ENCODE measurements around the gene RAB11FIP3.

Gene RAB11FIP3

GRCh38 chr16:537415-538335, 112.2 kb downstream of the RAB11FIP3 start:
- H3K36me3 ChIP-seq (ENCODE audit: control insufficient read depth in 2 of 2, insufficient read depth in 2 of 2, low read length in 2 of 2): peaks cover 3 to 5% of the 10 kb centered on the region in 2 donors
- no peaks in the 10 kb centered on the region for H3K9me3 ChIP-seq (ENCODE audit: control insufficient read depth in 2 of 2, low read length in 2 of 2)
- no peaks in the 10 kb centered on the region for H3K4me1 ChIP-seq (ENCODE audit: control insufficient read depth, insufficient read depth, low read length)
- H3K9ac ChIP-seq (ENCODE audit: low read length in 2 of 2): no peak overlapping the region
- H3K27me3 ChIP-seq (ENCODE audit: control insufficient read depth in 1 of 2, insufficient read depth in 2 of 2, low read length in 2 of 2): no peaks in the 10 kb centered on the region
- H3K27ac ChIP-seq (ENCODE audit: low read length): no peak overlapping the region
- H3K4me3 ChIP-seq (ENCODE audit: low read length in 2 of 2): no peak overlapping the region

GRCh38 chr16:539901-540530, 114.6 kb downstream of the RAB11FIP3 start:
- H3K27me3 ChIP-seq (ENCODE audit: control insufficient read depth in 1 of 2, insufficient read depth in 2 of 2, low read length in 2 of 2): no peaks in the 10 kb centered on the region
- no peak overlapping the region for H3K27ac ChIP-seq (ENCODE audit: low read length)
- H3K4me3 ChIP-seq (ENCODE audit: low read length in 2 of 2): no peak overlapping the region
- H3K9me3 ChIP-seq (ENCODE audit: control insufficient read depth in 2 of 2, low read length in 2 of 2): no peaks in the 10 kb centered on the region
- peaks cover 3 to 5% of the 10 kb centered on the region in 2 donors for H3K36me3 ChIP-seq (ENCODE audit: control insufficient read depth in 2 of 2, insufficient read depth in 2 of 2, low read length in 2 of 2)
- H3K9ac ChIP-seq (ENCODE audit: low read length in 2 of 2): no peak overlapping the region
- H3K4me1 ChIP-seq (ENCODE audit: control insufficient read depth, insufficient read depth, low read length): no peaks in the 10 kb centered on the region

- no peaks in the 10 kb centered on the region for H3K4me1 ChIP-seq (ENCODE audit: control insufficient read depth, insufficient read depth, low read length)
- H3K9me3 ChIP-seq (ENCODE audit: control insufficient read depth in 2 of 2, low read length in 2 of 2): no peaks in the 10 kb centered on the region
- no peak overlapping the region for H3K27ac ChIP-seq (ENCODE audit: low read length)
- H3K27me3 ChIP-seq (ENCODE audit: control insufficient read depth in 1 of 2, insufficient read depth in 2 of 2, low read length in 2 of 2): no peaks in the 10 kb centered on the region
- H3K4me3 ChIP-seq (ENCODE audit: low read length in 2 of 2): no peak overlapping the region
- no peak overlapping the region for H3K9ac ChIP-seq (ENCODE audit: low read length in 2 of 2)
- H3K36me3 ChIP-seq (ENCODE audit: control insufficient read depth in 2 of 2, insufficient read depth in 2 of 2, low read length in 2 of 2): peaks cover 3 to 5% of the 10 kb centered on the region in 2 donors
Measured at GRCh38 chr16:540645-541340, 115.3 kb downstream of the RAB11FIP3 start.

- H3K27me3 ChIP-seq (ENCODE audit: control insufficient read depth in 1 of 2, insufficient read depth in 2 of 2, low read length in 2 of 2): no peaks in the 10 kb centered on the region
- no peak overlapping the region for H3K9ac ChIP-seq (ENCODE audit: low read length in 2 of 2)
- H3K36me3 ChIP-seq (ENCODE audit: control insufficient read depth in 2 of 2, insufficient read depth in 2 of 2, low read length in 2 of 2): peaks cover 0 to 2% of the 10 kb centered on the region in 2 donors
- no peaks in the 10 kb centered on the region for H3K9me3 ChIP-seq (ENCODE audit: control insufficient read depth in 2 of 2, low read length in 2 of 2)
- no peaks in the 10 kb centered on the region for H3K4me1 ChIP-seq (ENCODE audit: control insufficient read depth, insufficient read depth, low read length)
- H3K4me3 ChIP-seq (ENCODE audit: low read length in 2 of 2): no peak overlapping the region
- H3K27ac ChIP-seq (ENCODE audit: low read length): no peak overlapping the region
Measured at GRCh38 chr16:543301-544164, 118.1 kb downstream of the RAB11FIP3 start.

- no peaks in the 10 kb centered on the region for H3K4me1 ChIP-seq (ENCODE audit: control insufficient read depth, insufficient read depth, low read length)
- no peak overlapping the region for H3K27ac ChIP-seq (ENCODE audit: low read length)
- no peak overlapping the region for H3K9ac ChIP-seq (ENCODE audit: low read length in 2 of 2)
- no peak overlapping the region for H3K4me3 ChIP-seq (ENCODE audit: low read length in 2 of 2)
- no peaks in the 10 kb centered on the region for H3K27me3 ChIP-seq (ENCODE audit: control insufficient read depth in 1 of 2, insufficient read depth in 2 of 2, low read length in 2 of 2)
- no peaks in the 10 kb centered on the region for H3K9me3 ChIP-seq (ENCODE audit: control insufficient read depth in 2 of 2, low read length in 2 of 2)
- H3K36me3 ChIP-seq (ENCODE audit: control insufficient read depth in 2 of 2, insufficient read depth in 2 of 2, low read length in 2 of 2): peaks cover 0 to 2% of the 10 kb centered on the region in 2 donors
Measured at GRCh38 chr16:544517-544916, 119.1 kb downstream of the RAB11FIP3 start.

- Histone ChIP-seq H3K9ac (ENCODE audit: low read length in 2 of 2) (no peak overlapping the region), H3K27ac (ENCODE audit: low read length) (no peak overlapping the region), H3K4me1 (ENCODE audit: control insufficient read depth, insufficient read depth, low read length) (no peaks in the 10 kb centered on the region), H3K27me3 (ENCODE audit: control insufficient read depth in 1 of 2, insufficient read depth in 2 of 2, low read length in 2 of 2) (no peaks in the 10 kb centered on the region), H3K4me3 (ENCODE audit: low read length in 2 of 2) (no peak overlapping the region), H3K36me3 (ENCODE audit: control insufficient read depth in 2 of 2, insufficient read depth in 2 of 2, low read length in 2 of 2) (peaks cover 0 to 5% of the 10 kb centered on the region in 2 donors), H3K9me3 (ENCODE audit: control insufficient read depth in 2 of 2, low read length in 2 of 2) (no peaks in the 10 kb centered on the region)
Measured at GRCh38 chr16:546909-547770, 121.7 kb downstream of the RAB11FIP3 start.

- Histone ChIP-seq H3K4me3 (ENCODE audit: low read length in 2 of 2) (no peak overlapping the region), H3K27ac (ENCODE audit: low read length) (no peak overlapping the region), H3K9ac (ENCODE audit: low read length in 2 of 2) (no peak overlapping the region), H3K9me3 (ENCODE audit: control insufficient read depth in 2 of 2, low read length in 2 of 2) (no peaks in the 10 kb centered on the region), H3K27me3 (ENCODE audit: control insufficient read depth in 1 of 2, insufficient read depth in 2 of 2, low read length in 2 of 2) (no peaks in the 10 kb centered on the region), H3K36me3 (ENCODE audit: control insufficient read depth in 2 of 2, insufficient read depth in 2 of 2, low read length in 2 of 2) (peaks cover 0 to 5% of the 10 kb centered on the region in 2 donors), H3K4me1 (ENCODE audit: control insufficient read depth, insufficient read depth, low read length) (no peaks in the 10 kb centered on the region)
Measured at GRCh38 chr16:548586-548985, 123.1 kb downstream of the RAB11FIP3 start.

- H3K9me3 ChIP-seq (ENCODE audit: control insufficient read depth in 2 of 2, low read length in 2 of 2): no peaks in the 10 kb centered on the region
- no peak overlapping the region for H3K4me3 ChIP-seq (ENCODE audit: low read length in 2 of 2)
- no peak overlapping the region for H3K27ac ChIP-seq (ENCODE audit: low read length)
- H3K27me3 ChIP-seq (ENCODE audit: control insufficient read depth in 1 of 2, insufficient read depth in 2 of 2, low read length in 2 of 2): no peaks in the 10 kb centered on the region
- peaks cover 0 to 5% of the 10 kb centered on the region in 2 donors for H3K36me3 ChIP-seq (ENCODE audit: control insufficient read depth in 2 of 2, insufficient read depth in 2 of 2, low read length in 2 of 2)
- no peak overlapping the region for H3K9ac ChIP-seq (ENCODE audit: low read length in 2 of 2)
- H3K4me1 ChIP-seq (ENCODE audit: control insufficient read depth, insufficient read depth, low read length): no peaks in the 10 kb centered on the region
Measured at GRCh38 chr16:549544-550263, 124.3 kb downstream of the RAB11FIP3 start.

- H3K4me3 ChIP-seq (ENCODE audit: low read length in 2 of 2): no peak overlapping the region
- no peak overlapping the region for H3K27ac ChIP-seq (ENCODE audit: low read length)
- no peak overlapping the region for H3K9ac ChIP-seq (ENCODE audit: low read length in 2 of 2)
- peaks cover 0 to 5% of the 10 kb centered on the region in 2 donors for H3K36me3 ChIP-seq (ENCODE audit: control insufficient read depth in 2 of 2, insufficient read depth in 2 of 2, low read length in 2 of 2)
- H3K4me1 ChIP-seq (ENCODE audit: control insufficient read depth, insufficient read depth, low read length): no peaks in the 10 kb centered on the region
- H3K9me3 ChIP-seq (ENCODE audit: control insufficient read depth in 2 of 2, low read length in 2 of 2): no peaks in the 10 kb centered on the region
- H3K27me3 ChIP-seq (ENCODE audit: control insufficient read depth in 1 of 2, insufficient read depth in 2 of 2, low read length in 2 of 2): no peaks in the 10 kb centered on the region
Measured at GRCh38 chr16:551210-551609, 125.8 kb downstream of the RAB11FIP3 start.

All from stomach smooth muscle (tissue), 2 donors.